CD14-positive monocyte (primary cell): ENCODE results near the gene COL2A1. TPM values are rescaled to one million over a fixed set of nuclear protein-coding genes. Genes with fewer than 3 reads are reported as not detected.
A peak's percentile ranks its signal among the peaks of the same experiment; 100 is the strongest.

Experiments
- DNase-seq, 3 donors: peaks; one replicate each; pipeline ENCODE4 v3.0.0-alpha.2; 2011 to 2022
- H2AFZ ChIP-seq: 2 replicates; pipeline ENCODE4 v1.6.0; 2012; ENCODE audit warnings: mild to moderate bottlenecking, low read depth, low read length, inconsistent platforms; ENCODE audit not compliant: insufficient read depth, poor library complexity, severe bottlenecking
- H3K27ac ChIP-seq, 2 donors: 1 replicate in 1 of 2; 2 replicates in 1 of 2; pipeline ENCODE4 v1.5.1; 2012 to 2013; ENCODE audit warnings: low read length in 2 of 2, control low read depth in 1 of 2, inconsistent platforms in 1 of 2, low read depth in 1 of 2, mild to moderate bottlenecking in 1 of 2
- H3K27me3 ChIP-seq, 2 donors: one replicate each; pipeline versions ENCODE4 v1.6.0 to v1.6.1; 2011 to 2013; ENCODE audit warnings: low read length in 2 of 2; ENCODE audit not compliant: control insufficient read depth in 2 of 2, insufficient read depth in 2 of 2
- H3K36me3 ChIP-seq, 2 donors: replicated peaks in 1 of 2; 1 replicate in 1 of 2; 2 replicates in 1 of 2; pipeline versions ENCODE4 v1.5.1 to v1.6.1; 2012 to 2013; ENCODE audit warnings: low read length in 2 of 2, control low read depth in 1 of 2, inconsistent platforms in 1 of 2, mild to moderate bottlenecking in 1 of 2; ENCODE audit not compliant: insufficient read depth in 2 of 2, control insufficient read depth in 1 of 2
- H3K4me1 ChIP-seq, 2 donors: 1 replicate in 1 of 2; 2 replicates in 1 of 2; pipeline versions ENCODE4 v1.5.1 to v1.6.1; 2012 to 2013; ENCODE audit warnings: low read length in 2 of 2, control low read depth in 1 of 2, inconsistent platforms in 1 of 2, mild to moderate bottlenecking in 1 of 2, moderate library complexity in 1 of 2; ENCODE audit not compliant: insufficient read depth in 2 of 2, control insufficient read depth in 1 of 2
- H3K4me2 ChIP-seq: replicated peaks from 2 replicates; pipeline ENCODE3; 2012; ENCODE audit warnings: low read length, moderate library complexity, mild to moderate bottlenecking; ENCODE audit not compliant: poor library complexity, severe bottlenecking; ENCODE audit errors: extremely low read depth
- H3K4me3 ChIP-seq, 3 experiments: fragments of 200-600 bp in 1 of 3; sonication (generic) in 1 of 3; replicated peaks in 1 of 3; 1 replicate in 2 of 3; 2 replicates in 1 of 3; pipeline ENCODE4 v1.5.1; 2011 to 2013; ENCODE audit warnings: low read length in 3 of 3, mild to moderate bottlenecking in 3 of 3, control low read depth in 2 of 3, low read depth in 2 of 3, inconsistent platforms in 1 of 3, moderate library complexity in 1 of 3
- H3K79me2 ChIP-seq: 2 replicates; pipeline ENCODE4 v1.6.0; 2012; ENCODE audit warnings: mild to moderate bottlenecking, control low read depth, inconsistent platforms, low read length, moderate library complexity; ENCODE audit not compliant: insufficient read depth
- H3K9ac ChIP-seq: 2 replicates; pipeline ENCODE4 v1.6.0; 2017; ENCODE audit warnings: low read length, mild to moderate bottlenecking; ENCODE audit not compliant: insufficient read depth, poor library complexity, severe bottlenecking
- H3K9me3 ChIP-seq, 2 donors: replicated peaks in 1 of 2; 1 replicate in 1 of 2; 2 replicates in 1 of 2; pipeline versions ENCODE4 v1.5.1 to v1.6.1; 2012 to 2013; ENCODE audit warnings: low read length in 2 of 2, control low read depth in 1 of 2; ENCODE audit not compliant: control insufficient read depth in 1 of 2, insufficient read depth in 1 of 2
- H4K20me1 ChIP-seq: 2 replicates; pipeline ENCODE4 v1.6.0; 2012; ENCODE audit warnings: mild to moderate bottlenecking, low read length, control low read depth, moderate library complexity; ENCODE audit not compliant: insufficient read depth
- H3K27ac Mint-ChIP-seq, 7 donors: one replicate each; pipeline ENCODE4 v1.8.0; 2020; ENCODE audit warnings: mild to moderate bottlenecking in 7 of 7, mixed read lengths in 7 of 7, moderate library complexity in 6 of 7, inconsistent platforms in 2 of 7
- H3K27me3 Mint-ChIP-seq, 3 donors: one replicate each; pipeline ENCODE4 v1.8.0; 2021 to 2022; ENCODE audit warnings: low read depth in 3 of 3, mild to moderate bottlenecking in 3 of 3, mixed read lengths in 3 of 3, moderate library complexity in 3 of 3, inconsistent platforms in 1 of 3
- H3K36me3 Mint-ChIP-seq, 2 donors: one replicate each; pipeline ENCODE4 v1.8.0; 2020; ENCODE audit warnings: mixed read lengths in 2 of 2, inconsistent platforms in 1 of 2, mild to moderate bottlenecking in 1 of 2
- H3K4me1 Mint-ChIP-seq: one replicate; pipeline ENCODE4 v1.8.0; 2020; ENCODE audit warnings: mild to moderate bottlenecking, mixed read lengths
- H3K4me3 Mint-ChIP-seq, 2 donors: one replicate each; pipeline ENCODE4 v1.8.0; 2020; ENCODE audit warnings: mild to moderate bottlenecking in 2 of 2, mixed read lengths in 2 of 2, moderate library complexity in 1 of 2
- H3K9me3 Mint-ChIP-seq, 7 donors: one replicate each; pipeline ENCODE4 v1.8.0; 2020 to 2022; ENCODE audit warnings: mixed read lengths in 7 of 7, mild to moderate bottlenecking in 6 of 7, moderate library complexity in 6 of 7, inconsistent platforms in 2 of 7
- CTCF ChIP-seq: fragments of 200-600 bp; IDR thresholded peaks from one replicate; pipeline ENCODE4 v1.8.0; 2022; ENCODE audit warnings: antibody characterized with exemption, mild to moderate bottlenecking
- WGBS: methylation state at CpG from one replicate; pipeline ENCODE4 v1.1.5; 2013; ENCODE audit warnings: missing lambda C conversion rate; ENCODE audit not compliant: insufficient coverage; 5-methylcytosine and 5-hydroxymethylcytosine counted together
- intact Hi-C, 2 donors: fragments of 100-400 bp; cut with micrococcal nuclease; formaldehyde crosslinking; loops; one replicate each; pipeline versions ENCODE4 v1.15.0 to v1.15.1; 2023
- polyA plus RNA-seq, 3 donors: library from polyadenylated mRNA; depleted of rRNA in 1 of 3; unstranded in 2 of 3; stranded (reverse) in 1 of 3; fragments of 300-500 nt in 2 of 3; fragments of >200 nt in 1 of 3; fragmentation: Illumina TruSeq in 2 of 3; gene quantifications; 1 replicate in 2 of 3; 2 replicates in 1 of 3; pipeline ENCODE4 v1.2.3, GENCODE V29; 2012 to 2021

COL2A1 gene
- polyA plus RNA-seq, 3 donors = not detected

- H3K4me1 ChIP-seq = peaks cover 15 to 16% of the 10 kb centered on the region in 2 donors
- peaks cover 0 to 1% of the 10 kb centered on the region in 2 donors for H3K36me3 Mint-ChIP-seq
- H3K36me3 ChIP-seq = peaks cover 0 to 3% of the 10 kb centered on the region in 2 donors
- H3K27me3 ChIP-seq = no peaks in the 10 kb centered on the region
- H3K4me3 Mint-ChIP-seq = no peak overlapping the region
- no CpG with 5 or more reads among the region's 4 CpGs for WGBS
- no peak for TF ChIP-seq CTCF
- H3K4me1 Mint-ChIP-seq = peaks cover 18% of the 10 kb centered on the region
- DNase-seq = no peak
- H3K79me2 ChIP-seq = no peaks in the 10 kb centered on the region
- intact Hi-C loops = no loop called here
- H3K27me3 Mint-ChIP-seq = peaks cover 0 to 8% (median 2%) of the 10 kb centered on the region in 3 donors
- H3K9me3 ChIP-seq = no peaks in the 10 kb centered on the region
- no peak overlapping the region for H3K9ac ChIP-seq
- H3K27ac ChIP-seq = no peak overlapping the region
- no peak overlapping the region for H3K4me3 ChIP-seq
- H3K9me3 Mint-ChIP-seq = peaks cover 0 to 1% (median 0%) of the 10 kb centered on the region in 7 donors
- H4K20me1 ChIP-seq = no peaks in the 10 kb centered on the region
- no peak overlapping the region for H2AFZ ChIP-seq
- H3K27ac Mint-ChIP-seq = no peak overlapping the region
- no peak overlapping the region for H3K4me2 ChIP-seq
Measured at GRCh38 chr12:48036818-48037217, 32.5 kb upstream of the COL2A1 start.

- H2AFZ ChIP-seq = no peak overlapping the region
- WGBS = 97% methylated on average over 6 of the region's 8 CpGs
- Mint-ChIP-seq H3K4me1 (peaks cover 18% of the 10 kb centered on the region), H3K4me3 (no peak overlapping the region), H3K9me3 (peaks cover 0 to 1% (median 0%) of the 10 kb centered on the region in 7 donors), H3K27ac (peak overlapping the region in 1 of 7 donors; percentile 7), H3K36me3 (no peaks in the 10 kb centered on the region), H3K27me3 (peaks cover 0 to 8% (median 2%) of the 10 kb centered on the region in 3 donors)
- H3K4me2 ChIP-seq = no peak overlapping the region
- no peak for TF ChIP-seq CTCF
- H3K27me3 ChIP-seq = no peaks in the 10 kb centered on the region
- H3K9me3 ChIP-seq = no peaks in the 10 kb centered on the region
- H3K4me3 ChIP-seq = no peak overlapping the region
- H3K36me3 ChIP-seq = no peaks in the 10 kb centered on the region
- DNase-seq = no peak
- no peak overlapping the region for H3K9ac ChIP-seq
- H3K79me2 ChIP-seq = no peaks in the 10 kb centered on the region
- H3K4me1 ChIP-seq = peaks cover 15 to 16% of the 10 kb centered on the region in 2 donors
- no peak overlapping the region for H3K27ac ChIP-seq
- H4K20me1 ChIP-seq = no peaks in the 10 kb centered on the region
- intact Hi-C loops = no loop called here
Measured at GRCh38 chr12:48034835-48035805, 30.8 kb upstream of the COL2A1 start.
